ENCODE measurements around the gene APOO.

The APOO gene

GRCh38 chrX:23783589-23784469 lies 123.9 kb downstream of the APOO start:
- DNase-seq: no peak

Measured in SHP77 treated with DMSO at 0.1 percent for 48 hours (cell line).